Breast epithelium (tissue), 4 donors: ENCODE measurements around the gene OR14K1. TPM values are rescaled to one million over a fixed set of nuclear protein-coding genes. Genes with fewer than 3 reads are reported as not detected.
"Not testable (repeated sequence)": the region's sequence is repeated elsewhere in the genome, so short reads cannot be mapped to it uniquely, and the experiment has no call there.

Experiments used
- DNase-seq, 2 donors: peaks; one replicate each; pipeline ENCODE4 v3.0.0-alpha.2; 2019; ENCODE audit warnings: low spot score in 2 of 2
- H3K27ac ChIP-seq, 2 donors: fragments of 200-600 bp; sonication (generic) in 1 of 2; one replicate each; pipeline ENCODE4 v1.5.1; 2016 to 2019; ENCODE audit warnings: mild to moderate bottlenecking in 1 of 2
- H3K27me3 ChIP-seq, 2 donors: fragments of 200-600 bp; sonication (generic) in 1 of 2; one replicate each; pipeline versions ENCODE4 v1.5.1 to v1.6.0; 2017 to 2019; ENCODE audit warnings: control low read depth in 1 of 2, mild to moderate bottlenecking in 1 of 2
- H3K36me3 ChIP-seq: fragments of 200-600 bp; one replicate; pipeline ENCODE4 v1.5.1; 2019
- H3K4me1 ChIP-seq, 2 donors: fragments of 200-600 bp; sonication (generic); one replicate each; pipeline ENCODE4 v1.5.1; 2016 to 2019; ENCODE audit warnings: control low read depth in 1 of 2
- H3K4me3 ChIP-seq, 3 donors: fragments of 200-600 bp; sonication (generic); 1 replicate in 2 of 3; 2 replicates in 1 of 3; pipeline ENCODE4 v1.5.1; 2016 to 2019; ENCODE audit warnings: mild to moderate bottlenecking in 3 of 3, moderate library complexity in 2 of 3
- H3K9me3 ChIP-seq, 2 donors: fragments of 200-600 bp; sonication (generic) in 1 of 2; one replicate each; pipeline ENCODE4 v1.5.1; 2016 to 2019; ENCODE audit warnings: control low read depth in 1 of 2
- CTCF ChIP-seq, 3 donors: fragments of 450-650 bp; IDR thresholded peaks; one replicate each; pipeline ENCODE4 v1.5.1; 2016 to 2017; ENCODE audit warnings: antibody characterized with exemption in 3 of 3, mild to moderate bottlenecking in 3 of 3, moderate library complexity in 3 of 3
- POLR2A ChIP-seq: fragments of 450-650 bp; IDR thresholded peaks from one replicate; pipeline ENCODE4 v1.6.1; 2016; ENCODE audit warnings: antibody characterized with exemption, mild to moderate bottlenecking, moderate library complexity
- POLR2AphosphoS5 ChIP-seq, 3 donors: sonication (generic); formaldehyde crosslinking; IDR thresholded peaks; one replicate each; pipeline ENCODE4 v1.6.1; 2017; ENCODE audit warnings: antibody characterized with exemption in 3 of 3
- intact Hi-C: fragments of 100-400 bp; cut with DNase I; formaldehyde crosslinking; loops from one replicate; pipeline ENCODE4 v1.15.1; 2023; ENCODE audit warnings: low total_unique reads
- total RNA-seq, 3 donors: library from RNA; depleted of rRNA; stranded (reverse); fragments of >200 nt; gene quantifications; one replicate each; pipeline ENCODE4 v1.1.0, GENCODE V29; 2016

The OR14K1 gene
- total RNA-seq, 3 donors from 2014 or later: 1.0 to 1.3 TPM; not detected in 1

GRCh38 chr1:247721222-247721621, 17.2 kb upstream of the OR14K1 start:
- no peak for TF ChIP-seq POLR2A
- TF ChIP-seq POLR2AphosphoS5 (IDR thresholded peaks at IDR 0.05): no peak
- no peak for TF ChIP-seq CTCF (IDR thresholded peaks at IDR 0.05)
- intact Hi-C loops: no loop called here
- Histone ChIP-seq H3K9me3 (peaks cover 0 to 11% of the 10 kb centered on the region in 2 donors), H3K27ac (no peak overlapping the region), H3K36me3 (no peaks in the 10 kb centered on the region), H3K4me3 (no peak overlapping the region), H3K27me3 (no peaks in the 10 kb centered on the region), H3K4me1 (no peaks in the 10 kb centered on the region)
- DNase-seq: no peak

- Histone ChIP-seq H3K4me1 (no peaks in the 10 kb centered on the region), H3K36me3 (no peaks in the 10 kb centered on the region), H3K27ac (no peak overlapping the region), H3K4me3 (no peak overlapping the region), H3K27me3 (no peaks in the 10 kb centered on the region), H3K9me3 (no peaks in the 10 kb centered on the region)
- DNase-seq: no peak
- intact Hi-C loops: no loop called here
- TF ChIP-seq POLR2A (no peak), CTCF (IDR thresholded peaks at IDR 0.05) (no peak)
These were observed 2.3 kb downstream of the OR14K1 start for GRCh38 chr1:247740721-247741120.

GRCh38 chr1:247741756-247742155, 3.3 kb downstream of the OR14K1 start:
- Histone ChIP-seq H3K27ac (no peak overlapping the region), H3K27me3 (no peaks in the 10 kb centered on the region), H3K4me3 (no peak overlapping the region), H3K36me3 (no peaks in the 10 kb centered on the region), H3K4me1 (no peaks in the 10 kb centered on the region), H3K9me3 (no peaks in the 10 kb centered on the region)
- no peak for DNase-seq
- intact Hi-C loops: no loop called here
- TF ChIP-seq POLR2AphosphoS5 (IDR thresholded peaks at IDR 0.05): no peak
- no peak for TF ChIP-seq POLR2A
- no peak for TF ChIP-seq CTCF (IDR thresholded peaks at IDR 0.05)

- H3K4me3 ChIP-seq, H3K4me1 ChIP-seq, intact Hi-C loops, H3K9me3 ChIP-seq, H3K27ac ChIP-seq, H3K27me3 ChIP-seq, DNase-seq, H3K36me3 ChIP-seq: not testable (repeated sequence)
These were observed 3.9 kb downstream of the OR14K1 start for GRCh38 chr1:247742215-247742760.

GRCh38 chr1:247746391-247746935, 8.0 kb downstream of the OR14K1 start:
- no peak for DNase-seq
- Histone ChIP-seq H3K9me3 (peaks cover 0 to 18% of the 10 kb centered on the region in 2 donors), H3K4me3 (no peak overlapping the region), H3K27ac (no peak overlapping the region), H3K36me3 (no peaks in the 10 kb centered on the region), H3K27me3 (no peaks in the 10 kb centered on the region), H3K4me1 (no peaks in the 10 kb centered on the region)
- intact Hi-C loops: no loop called here
- no peak for TF ChIP-seq POLR2AphosphoS5 (IDR thresholded peaks at IDR 0.05)
- no peak for TF ChIP-seq CTCF (IDR thresholded peaks at IDR 0.05)
- TF ChIP-seq POLR2A: no peak
